IPS-11a (cell line): ENCODE measurements around the gene GGCT.

ENCODE experiments used
- H3K4me3 ChIP-seq: one replicate; pipeline ENCODE4 v1.5.1; 2013; ENCODE audit warnings: low read depth, low read length, control low read depth

Gene GGCT

GRCh38 chr7:30465046-30465810 lies 39.4 kb downstream of the GGCT start:
- no peak overlapping the region for H3K4me3 ChIP-seq

GRCh38 chr7:30464231-30464671 lies 40.4 kb downstream of the GGCT start:
- H3K4me3 ChIP-seq: no peak overlapping the region

- no peak overlapping the region for H3K4me3 ChIP-seq
Observed at GRCh38 chr7:30463405-30464145, 41.1 kb downstream of the GGCT start.

GRCh38 chr7:30462179-30462578 lies 42.5 kb downstream of the GGCT start:
- H3K4me3 ChIP-seq: no peak overlapping the region

GRCh38 chr7:30460246-30460633 lies 44.4 kb downstream of the GGCT start:
- H3K4me3 ChIP-seq: no peak overlapping the region

GRCh38 chr7:30459591-30460245 lies 44.9 kb downstream of the GGCT start:
- no peak overlapping the region for H3K4me3 ChIP-seq

GRCh38 chr7:30458311-30458710 lies 46.3 kb downstream of the GGCT start:
- no peak overlapping the region for H3K4me3 ChIP-seq

- no peak overlapping the region for H3K4me3 ChIP-seq
Observed at GRCh38 chr7:30453921-30454320, 50.7 kb downstream of the GGCT start.

GRCh38 chr7:30453016-30453415 lies 51.6 kb downstream of the GGCT start:
- no peak overlapping the region for H3K4me3 ChIP-seq

- H3K4me3 ChIP-seq: no peak overlapping the region
Observed at GRCh38 chr7:30452280-30452930, 52.2 kb downstream of the GGCT start.

GRCh38 chr7:30451539-30452279 lies 52.9 kb downstream of the GGCT start:
- H3K4me3 ChIP-seq: no peak overlapping the region

GRCh38 chr7:30450983-30451497 lies 53.6 kb downstream of the GGCT start:
- no peak overlapping the region for H3K4me3 ChIP-seq

GRCh38 chr7:30450240-30450982 lies 54.2 kb downstream of the GGCT start:
- no peak overlapping the region for H3K4me3 ChIP-seq

- H3K4me3 ChIP-seq: no peak overlapping the region
Observed at GRCh38 chr7:30448461-30449189, 56.0 kb downstream of the GGCT start.

- no peak overlapping the region for H3K4me3 ChIP-seq
Observed at GRCh38 chr7:30447466-30447865, 57.2 kb downstream of the GGCT start.
